GM12873 (cell line): ENCODE data around the gene TBC1D23.

Source experiments
- TF ChIP-seq, protein P1 (sequence below): IDR thresholded peaks from 2 replicates; pipeline ENCODE4 v1.5.1; 2012; ENCODE audit warnings: low read depth, mild to moderate bottlenecking, moderate library complexity, low read length, control low read depth; ENCODE audit not compliant: insufficient read depth; ENCODE audit errors: missing control alignments

TBC1D23 gene

DNA sequence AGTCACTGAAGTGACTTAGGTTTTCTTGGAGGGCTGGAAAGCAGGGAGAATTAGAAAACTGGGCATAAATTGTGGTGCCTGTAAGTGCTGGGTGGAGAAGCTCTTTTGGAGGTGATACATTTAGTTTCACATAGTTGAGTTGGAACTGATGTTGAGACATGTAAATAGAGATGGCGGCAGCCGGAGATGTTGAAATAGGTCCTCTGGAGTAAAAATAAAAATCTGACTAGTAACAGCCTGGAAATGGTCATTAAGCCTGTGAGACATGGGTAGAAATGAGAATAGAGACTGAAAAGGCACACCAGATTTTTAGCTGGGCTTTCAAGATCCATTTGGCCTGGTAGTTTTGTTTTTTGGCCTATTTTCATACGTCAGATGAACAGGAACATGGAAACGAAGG, 70.9 kb downstream of the TBC1D23 start:
- TF ChIP-seq, protein P1, sequence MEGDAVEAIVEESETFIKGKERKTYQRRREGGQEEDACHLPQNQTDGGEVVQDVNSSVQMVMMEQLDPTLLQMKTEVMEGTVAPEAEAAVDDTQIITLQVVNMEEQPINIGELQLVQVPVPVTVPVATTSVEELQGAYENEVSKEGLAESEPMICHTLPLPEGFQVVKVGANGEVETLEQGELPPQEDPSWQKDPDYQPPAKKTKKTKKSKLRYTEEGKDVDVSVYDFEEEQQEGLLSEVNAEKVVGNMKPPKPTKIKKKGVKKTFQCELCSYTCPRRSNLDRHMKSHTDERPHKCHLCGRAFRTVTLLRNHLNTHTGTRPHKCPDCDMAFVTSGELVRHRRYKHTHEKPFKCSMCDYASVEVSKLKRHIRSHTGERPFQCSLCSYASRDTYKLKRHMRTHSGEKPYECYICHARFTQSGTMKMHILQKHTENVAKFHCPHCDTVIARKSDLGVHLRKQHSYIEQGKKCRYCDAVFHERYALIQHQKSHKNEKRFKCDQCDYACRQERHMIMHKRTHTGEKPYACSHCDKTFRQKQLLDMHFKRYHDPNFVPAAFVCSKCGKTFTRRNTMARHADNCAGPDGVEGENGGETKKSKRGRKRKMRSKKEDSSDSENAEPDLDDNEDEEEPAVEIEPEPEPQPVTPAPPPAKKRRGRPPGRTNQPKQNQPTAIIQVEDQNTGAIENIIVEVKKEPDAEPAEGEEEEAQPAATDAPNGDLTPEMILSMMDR: no peak

DNA sequence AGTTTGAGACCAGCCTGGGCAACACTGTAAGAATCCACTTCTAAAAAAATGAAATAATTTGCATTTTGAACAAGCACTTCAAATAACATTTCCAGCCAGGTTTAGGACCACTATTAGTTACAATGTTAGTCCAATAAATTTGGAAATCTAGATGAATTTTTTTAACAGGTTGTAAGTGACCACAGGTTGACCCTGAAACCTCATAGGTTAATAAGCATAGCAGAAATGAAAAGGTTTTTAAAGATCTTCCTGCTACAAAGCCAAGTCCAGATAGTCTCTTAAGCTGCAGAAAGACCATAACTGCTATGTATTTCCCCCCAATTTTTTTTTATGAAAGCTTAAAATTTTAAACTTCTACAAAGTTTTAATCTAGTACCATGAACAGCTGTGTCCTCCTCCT, 72.3 kb downstream of the TBC1D23 start:
- TF ChIP-seq, protein P1: no peak

DNA sequence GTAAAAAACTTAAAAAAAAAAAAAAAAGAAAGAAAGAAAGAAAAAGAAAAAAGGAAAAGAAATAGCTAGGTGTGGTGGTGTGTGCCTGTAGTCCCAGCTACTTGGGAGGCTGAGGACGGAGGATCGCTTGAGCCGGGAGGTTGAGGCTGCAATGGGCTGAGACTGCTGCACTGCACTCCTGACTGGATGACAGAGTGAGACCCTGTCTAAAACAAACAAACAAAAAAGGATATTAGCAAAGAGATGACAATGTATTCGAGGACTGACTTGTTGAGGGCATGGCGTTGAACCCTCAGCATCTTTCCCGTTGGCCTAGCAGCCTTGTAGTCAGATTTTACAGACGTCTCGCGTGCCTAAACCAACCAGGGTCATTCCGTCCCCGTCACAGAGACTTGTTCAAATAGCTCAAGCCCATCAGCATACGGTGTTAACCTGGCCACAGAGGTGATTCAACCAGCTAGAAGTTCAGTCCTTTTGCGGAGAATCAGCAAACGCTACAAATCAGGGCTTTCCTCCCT, 73.2 kb downstream of the TBC1D23 start:
- TF ChIP-seq, protein P1: no peak

DNA sequence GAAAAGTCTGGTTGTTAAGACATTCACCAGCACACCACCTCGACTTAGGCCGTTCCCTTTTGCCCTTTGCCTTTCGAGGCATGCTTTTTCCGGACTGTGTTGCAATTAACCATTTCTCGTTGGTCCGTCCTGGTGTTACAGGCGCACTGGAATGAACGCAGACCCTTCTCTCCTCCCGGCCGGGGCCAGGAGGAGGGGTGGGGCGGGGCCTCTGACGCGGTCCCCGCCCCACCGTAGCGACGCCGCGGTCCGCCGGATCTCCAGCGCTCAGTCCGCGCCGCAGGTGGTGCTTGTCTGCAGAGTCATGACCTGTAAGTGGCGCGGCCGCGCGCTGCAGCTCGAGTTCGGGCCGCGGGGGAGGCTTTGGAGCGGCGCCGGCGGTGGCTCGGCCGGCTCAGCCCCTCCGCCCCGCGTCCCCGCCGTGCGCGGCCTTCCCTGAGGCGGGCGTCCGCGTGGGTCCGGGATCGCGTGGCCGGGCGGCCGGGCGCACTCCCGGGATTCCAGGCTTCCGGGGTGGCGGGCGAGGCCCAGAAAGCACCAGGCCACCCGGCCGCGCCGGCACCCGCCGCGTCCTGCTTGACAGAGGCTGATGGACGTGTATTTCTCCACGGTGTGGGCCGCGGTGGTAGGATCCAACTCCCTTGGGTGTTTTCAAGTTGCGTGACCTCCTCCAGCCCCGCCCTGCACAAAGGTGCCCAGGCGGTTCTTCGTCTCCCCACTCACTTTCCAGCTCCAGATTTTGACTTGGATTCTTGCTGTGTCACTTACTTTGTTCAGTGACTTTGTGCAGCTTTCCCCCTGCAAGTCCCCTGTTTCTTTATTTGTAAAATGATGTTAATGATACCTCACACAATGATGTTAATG, 73.9 kb downstream of the TBC1D23 start, which contains the start of gene NIT2:
Gene NIT2 (plus strand): TSS at position 270 of the 864 bp plus-strand sequence. CDS start 35 bp downstream, at position 305.
- TF ChIP-seq, protein P1: no peak

DNA sequence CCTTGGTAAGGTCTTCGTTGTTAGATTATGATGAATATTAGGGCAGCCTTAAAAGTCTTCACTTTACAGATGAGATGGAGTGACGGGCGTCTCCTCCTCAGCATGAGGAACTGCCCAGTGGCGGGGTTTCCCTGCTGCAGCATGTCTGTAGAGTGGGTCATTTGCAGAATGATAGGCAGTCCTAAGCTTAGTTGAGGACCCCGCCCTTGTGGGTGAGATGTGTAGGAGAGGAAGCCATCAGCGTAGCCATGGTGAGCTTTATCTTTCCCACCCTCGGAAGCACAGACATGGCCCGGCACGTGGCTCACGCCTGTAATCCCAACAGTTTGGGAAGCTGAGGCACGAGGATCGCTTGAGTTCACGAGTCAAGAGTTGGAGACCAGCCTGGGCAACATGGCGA, 74.6 kb downstream of the TBC1D23 start:
- TF ChIP-seq, protein P1: no peak

DNA sequence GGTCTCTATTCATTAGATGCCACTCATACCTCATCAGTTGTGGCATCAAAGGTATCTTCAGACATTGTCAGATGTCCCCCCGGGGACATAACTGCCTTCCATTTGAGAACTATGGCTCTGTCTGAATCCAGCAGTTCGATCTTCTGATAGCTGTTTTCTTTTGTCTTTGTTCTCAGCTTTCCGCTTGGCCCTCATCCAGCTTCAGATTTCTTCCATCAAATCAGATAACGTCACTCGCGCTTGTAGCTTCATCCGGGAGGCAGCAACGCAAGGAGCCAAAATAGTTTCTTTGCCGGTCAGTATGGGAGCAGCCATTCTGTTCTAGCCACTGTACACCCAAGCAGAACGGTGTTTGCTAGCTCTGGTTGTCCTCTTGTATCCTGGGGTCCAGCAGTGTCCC, 78.1 kb downstream of the TBC1D23 start:
- TF ChIP-seq, protein P1: no peak

DNA sequence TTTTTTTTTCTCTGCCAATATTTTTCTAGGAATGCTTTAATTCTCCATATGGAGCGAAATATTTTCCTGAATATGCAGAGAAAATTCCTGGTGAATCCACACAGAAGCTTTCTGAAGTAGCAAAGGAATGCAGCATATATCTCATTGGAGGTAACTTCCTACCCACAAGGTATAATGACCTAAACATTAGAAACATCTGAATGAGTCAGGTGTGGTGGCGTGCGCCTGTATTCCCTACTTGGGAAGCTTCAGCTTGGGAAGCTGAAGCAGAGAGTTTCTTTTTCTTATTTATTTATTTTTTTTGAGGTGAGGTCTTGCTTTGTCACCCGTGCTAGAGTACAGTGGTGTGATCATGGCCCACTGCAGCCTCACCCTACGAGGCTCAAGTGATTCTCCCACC, 79.0 kb downstream of the TBC1D23 start:
- TF ChIP-seq, protein P1: no peak
